GM10248 (cell line): ENCODE results near the gene SEC63.

Experiments used
- CTCF ChIA-PET: fragments of 300-600 bp; sonication (Branson Sonifier 250); formaldehyde crosslinking; extraction: SDS; loops from one replicate; lab custom pipeline; 2021; ENCODE audit warnings: antibody characterized with exemption; lab: Yijun Ruan, JAX
- POLR2A ChIA-PET: fragments of 350-650 bp; sonication (Branson Sonifier 250); formaldehyde crosslinking; extraction: SDS; loops from one replicate; lab custom pipeline; 2020; ENCODE audit warnings: antibody characterized with exemption; lab: Yijun Ruan, JAX
- DNase-seq: peaks from one replicate; pipeline ENCODE4 v3.0.0; 2012; ENCODE audit errors: extremely low spot score
- TF ChIP-seq, protein P1 (sequence below): IDR thresholded peaks from 2 replicates; pipeline ENCODE4 v1.5.1; 2012; ENCODE audit warnings: mild to moderate bottlenecking, low read depth; ENCODE audit errors: extremely low read depth, missing control alignments, control extremely low read depth

Gene SEC63

GRCh38 chr6:107845777-107846176, 112.2 kb downstream of the SEC63 start:
- ChIA-PET CTCF (interaction anchor here (1.5 to 4.4 kb wide), 5 partner anchors 9 to 182 kb away, joined by 3 to 75 read pairs (median 9); no protein-coding TSS in a partner anchor), POLR2A (no interaction called here)
- DNase-seq = no peak
- TF ChIP-seq, protein P1, sequence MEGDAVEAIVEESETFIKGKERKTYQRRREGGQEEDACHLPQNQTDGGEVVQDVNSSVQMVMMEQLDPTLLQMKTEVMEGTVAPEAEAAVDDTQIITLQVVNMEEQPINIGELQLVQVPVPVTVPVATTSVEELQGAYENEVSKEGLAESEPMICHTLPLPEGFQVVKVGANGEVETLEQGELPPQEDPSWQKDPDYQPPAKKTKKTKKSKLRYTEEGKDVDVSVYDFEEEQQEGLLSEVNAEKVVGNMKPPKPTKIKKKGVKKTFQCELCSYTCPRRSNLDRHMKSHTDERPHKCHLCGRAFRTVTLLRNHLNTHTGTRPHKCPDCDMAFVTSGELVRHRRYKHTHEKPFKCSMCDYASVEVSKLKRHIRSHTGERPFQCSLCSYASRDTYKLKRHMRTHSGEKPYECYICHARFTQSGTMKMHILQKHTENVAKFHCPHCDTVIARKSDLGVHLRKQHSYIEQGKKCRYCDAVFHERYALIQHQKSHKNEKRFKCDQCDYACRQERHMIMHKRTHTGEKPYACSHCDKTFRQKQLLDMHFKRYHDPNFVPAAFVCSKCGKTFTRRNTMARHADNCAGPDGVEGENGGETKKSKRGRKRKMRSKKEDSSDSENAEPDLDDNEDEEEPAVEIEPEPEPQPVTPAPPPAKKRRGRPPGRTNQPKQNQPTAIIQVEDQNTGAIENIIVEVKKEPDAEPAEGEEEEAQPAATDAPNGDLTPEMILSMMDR = no peak

- CTCF ChIA-PET = interaction anchor here (1.2 kb wide), 1 partner anchor 169 kb away, joined by 3 read pairs; no protein-coding TSS in a partner anchor
- TF ChIP-seq, protein P1 = no peak
- POLR2A ChIA-PET = no interaction called here
- DNase-seq = no peak
These were observed 114.6 kb downstream of the SEC63 start for GRCh38 chr6:107843400-107843799.

GRCh38 chr6:107841275-107841670, 116.7 kb downstream of the SEC63 start:
- ChIA-PET CTCF (interaction anchor here (1.3 to 2.4 kb wide), 3 partner anchors 8 to 26 kb away, joined by 3 to 7 read pairs (median 6); no protein-coding TSS in a partner anchor), POLR2A (no interaction called here)
- DNase-seq = no peak
- TF ChIP-seq, protein P1 = no peak

- POLR2A ChIA-PET = no interaction called here
- no peak for DNase-seq
- CTCF ChIA-PET = interaction anchor here (0.7 to 2.4 kb wide), 4 partner anchors 9 to 27 kb away, joined by 3 to 7 read pairs (median 5); no protein-coding TSS in a partner anchor
- TF ChIP-seq, protein P1 = no peak
These were observed 117.3 kb downstream of the SEC63 start for GRCh38 chr6:107840636-107841274.

DNA sequence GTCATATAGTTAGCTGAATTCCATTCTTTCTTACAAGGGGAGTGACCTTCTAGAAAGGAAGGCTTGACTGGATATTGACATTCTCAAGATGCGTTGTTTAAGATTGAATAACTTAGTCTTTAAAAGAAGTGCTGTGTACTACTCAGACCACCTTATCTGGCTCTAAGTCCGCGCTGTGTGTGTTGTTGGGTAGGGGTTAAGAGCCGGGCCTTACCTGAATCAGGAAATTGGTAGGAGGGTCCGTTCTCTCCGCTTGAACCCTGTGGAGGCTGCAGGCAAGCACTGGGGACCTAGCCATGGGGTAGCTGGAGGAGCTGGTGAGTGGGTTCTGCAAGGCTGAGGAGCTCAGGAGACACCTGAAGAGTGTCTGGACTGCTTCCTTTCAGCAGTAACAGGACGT, 124.9 kb downstream of the SEC63 start:
- ChIA-PET CTCF (interaction anchor here (1.0 to 1.2 kb wide), 2 partner anchors 11 to 14 kb away, joined by 3 to 13 read pairs; no protein-coding TSS in a partner anchor), POLR2A (no interaction called here)
- DNase-seq = no peak
- TF ChIP-seq, protein P1 = no peak

GRCh38 chr6:107832151-107833056, 125.6 kb downstream of the SEC63 start:
- ChIA-PET CTCF (interaction anchor here (1.1 to 2.7 kb wide), 2 partner anchors 10 to 15 kb away, joined by 3 to 15 read pairs; no protein-coding TSS in a partner anchor), POLR2A (no interaction called here)
- no peak for DNase-seq
- TF ChIP-seq, protein P1 = no peak
